Measurements from ENCODE around the gene ZNF611. TPM values are rescaled to one million over a fixed set of nuclear protein-coding genes. Genes with fewer than 3 reads are reported as not detected.
"Not testable (repeated sequence)": the region's sequence is repeated elsewhere in the genome, so short reads cannot be mapped to it uniquely, and the experiment has no call there.

Gene ZNF611
- total RNA-seq (2021) (18.0 to 22.4 TPM (median 19.9 TPM) in 3 replicates), Bru-seq, nascent RNA (percentile 75 among the genes with signal in this experiment)
- long read RNA-seq, experiment 1, full-length matches to known transcripts: 4 of 19 reads
- long read RNA-seq, experiment 1, partial matches to known transcripts: 3 of 19 reads
- long read RNA-seq, experiment 1, other reads (novel, unspliced or antisense): 12 of 19 reads
- long read RNA-seq, experiment 2, partial matches to known transcripts: 0 of 1 reads
- long read RNA-seq, experiment 2, other reads (novel, unspliced or antisense): 1 of 1 reads
- long read RNA-seq, experiment 3, partial matches to known transcripts: 0 of 5 reads
- long read RNA-seq, experiment 3, other reads (novel, unspliced or antisense): 5 of 5 reads

DNA sequence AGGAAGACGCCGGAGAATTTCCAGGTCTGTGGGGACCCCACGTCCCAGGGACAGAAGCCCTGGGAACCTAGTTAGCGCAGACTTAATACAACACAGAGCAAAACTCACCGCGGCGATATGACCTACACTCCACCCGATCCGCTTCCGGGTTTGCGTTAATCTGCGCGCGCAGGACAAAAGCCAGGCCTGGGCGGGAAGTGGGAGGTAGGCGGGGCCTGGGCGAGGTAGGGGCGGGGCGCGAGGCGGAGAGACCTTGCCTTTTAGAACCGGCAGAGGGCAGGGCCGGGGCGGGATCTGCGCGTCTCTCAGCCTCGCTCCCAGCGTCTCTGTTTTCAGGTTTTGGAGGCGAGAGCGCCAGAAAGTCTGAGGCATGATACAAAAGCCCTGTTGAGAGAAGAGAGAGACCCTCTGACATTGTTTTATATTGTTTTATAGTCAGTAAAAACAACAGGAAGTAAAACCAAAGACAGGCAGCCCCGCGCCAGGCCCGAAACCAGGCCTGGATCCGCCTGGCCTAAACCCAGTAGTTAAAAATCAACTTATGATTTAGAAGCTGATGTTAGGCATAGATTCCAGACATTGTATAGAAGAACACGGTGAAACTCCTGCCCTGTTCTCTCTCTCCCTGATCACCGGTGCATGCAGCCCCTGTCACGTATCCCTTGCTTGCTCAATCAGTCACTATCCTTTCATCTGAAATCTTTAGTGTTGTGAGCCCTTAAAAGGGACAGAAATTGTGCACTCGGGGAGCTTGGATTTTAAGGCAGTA, at the start of gene ZNF611:
Gene ZNF611, minus strand, starts transcription at position 152 of the 769 bp plus-strand sequence. CDS start 19,150 bp downstream, outside the sequence.
- peak; percentile 85 for ATAC-seq
- CTCF ChIA-PET: interaction anchor here (0.7 to 1.6 kb wide), 6 partner anchors 14 to 259 kb away, joined by 3 to 5 read pairs (median 4); partner anchors contain the start of gene ZNF816
- POLR2A ChIA-PET: interaction anchor here (1.1 kb wide), 1 partner anchor 208 kb away, joined by 3 read pairs; the partner anchor contains the start of gene ZNF808

DNA sequence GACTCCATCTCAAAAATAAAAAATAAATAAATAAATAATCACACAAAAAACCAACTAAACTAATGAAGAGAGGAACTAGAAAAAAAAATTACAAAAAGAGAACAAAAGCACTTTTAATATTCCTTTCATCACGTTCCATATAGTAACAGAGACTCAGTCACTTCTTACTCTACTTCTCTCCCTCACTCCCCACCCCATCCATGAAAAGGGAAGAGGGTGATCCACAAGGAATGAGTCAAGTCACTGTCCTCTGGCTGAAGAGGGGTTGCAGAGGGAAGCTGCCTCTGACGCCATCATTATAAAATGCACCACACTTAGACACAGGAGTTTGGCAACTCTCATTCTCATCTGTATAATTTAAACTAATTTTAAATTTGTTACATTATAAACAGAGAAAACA, 48.0 kb upstream of the ZNF611 start:
- H3K4me3 Mint-ChIP-seq; H3K27ac Mint-ChIP-seq; H3K9me3 Mint-ChIP-seq; POLR2A ChIA-PET; CTCF ChIA-PET; H3K36me3 Mint-ChIP-seq; DNase-seq (ENCODE audit: low spot score); ATAC-seq: not testable (repeated sequence)
- Mint-ChIP-seq H3K4me1 (peaks cover 13% of the 10 kb centered on the region), H3K27me3 (ENCODE audit: low read depth) (peaks cover 30% of the 10 kb centered on the region)

More for the DNA sequence above, at the start of gene ZNF611:
- peak; percentile 99 for DNase-seq (ENCODE audit: low spot score)
- Mint-ChIP-seq H3K27me3 (ENCODE audit: low read depth) (peaks cover 11% of the 10 kb centered on the region), H3K4me3 (peak within 1 kb of the TSS; percentile 89), H3K9me3 (peaks cover 6% of the 10 kb centered on the region; the same call in 1 of the 2 replicates), H3K36me3 (no peaks in the 10 kb centered on the region), H3K27ac (peak within 1 kb of the TSS; percentile 100), H3K4me1 (peaks cover 47% of the 10 kb centered on the region)
- TF ChIP-seq, protein P1, sequence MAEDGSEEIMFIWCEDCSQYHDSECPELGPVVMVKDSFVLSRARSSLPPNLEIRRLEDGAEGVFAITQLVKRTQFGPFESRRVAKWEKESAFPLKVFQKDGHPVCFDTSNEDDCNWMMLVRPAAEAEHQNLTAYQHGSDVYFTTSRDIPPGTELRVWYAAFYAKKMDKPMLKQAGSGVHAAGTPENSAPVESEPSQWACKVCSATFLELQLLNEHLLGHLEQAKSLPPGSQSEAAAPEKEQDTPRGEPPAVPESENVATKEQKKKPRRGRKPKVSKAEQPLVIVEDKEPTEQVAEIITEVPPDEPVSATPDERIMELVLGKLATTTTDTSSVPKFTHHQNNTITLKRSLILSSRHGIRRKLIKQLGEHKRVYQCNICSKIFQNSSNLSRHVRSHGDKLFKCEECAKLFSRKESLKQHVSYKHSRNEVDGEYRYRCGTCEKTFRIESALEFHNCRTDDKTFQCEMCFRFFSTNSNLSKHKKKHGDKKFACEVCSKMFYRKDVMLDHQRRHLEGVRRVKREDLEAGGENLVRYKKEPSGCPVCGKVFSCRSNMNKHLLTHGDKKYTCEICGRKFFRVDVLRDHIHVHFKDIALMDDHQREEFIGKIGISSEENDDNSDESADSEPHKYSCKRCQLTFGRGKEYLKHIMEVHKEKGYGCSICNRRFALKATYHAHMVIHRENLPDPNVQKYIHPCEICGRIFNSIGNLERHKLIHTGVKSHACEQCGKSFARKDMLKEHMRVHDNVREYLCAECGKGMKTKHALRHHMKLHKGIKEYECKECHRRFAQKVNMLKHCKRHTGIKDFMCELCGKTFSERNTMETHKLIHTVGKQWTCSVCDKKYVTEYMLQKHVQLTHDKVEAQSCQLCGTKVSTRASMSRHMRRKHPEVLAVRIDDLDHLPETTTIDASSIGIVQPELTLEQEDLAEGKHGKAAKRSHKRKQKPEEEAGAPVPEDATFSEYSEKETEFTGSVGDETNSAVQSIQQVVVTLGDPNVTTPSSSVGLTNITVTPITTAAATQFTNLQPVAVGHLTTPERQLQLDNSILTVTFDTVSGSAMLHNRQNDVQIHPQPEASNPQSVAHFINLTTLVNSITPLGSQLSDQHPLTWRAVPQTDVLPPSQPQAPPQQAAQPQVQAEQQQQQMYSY (CRISPR knock-in tag; IDR thresholded peaks at IDR 0.05): 0 out of 2 replicates have a peak, but pooled peaks have one; percentile 39
- TF ChIP-seq ZNF423 (CRISPR knock-in tag; IDR thresholded peaks at IDR 0.05) (no peak), HMGA2 (CRISPR knock-in tag; IDR thresholded peaks at IDR 0.05) (no peak), ZNF317 (CRISPR knock-in tag; IDR thresholded peaks at IDR 0.05; ENCODE audit: borderline replicate concordance, low read depth) (no peak), GRHL2 (CRISPR knock-in tag; IDR thresholded peaks at IDR 0.05; ENCODE audit: insufficient replicate concordance, severe bottlenecking) (no peak), TCF7 (CRISPR knock-in tag; IDR thresholded peaks at IDR 0.05; ENCODE audit: low read depth) (no peak), CREB1 (CRISPR knock-in tag; IDR thresholded peaks at IDR 0.05) (no peak), PRRX2 (CRISPR knock-in tag; IDR thresholded peaks at IDR 0.05) (no peak), SP1 (CRISPR knock-in tag; conservative IDR thresholded peaks at IDR 0.05) (peak; percentile 90)
- TF ChIP-seq, protein P2, sequence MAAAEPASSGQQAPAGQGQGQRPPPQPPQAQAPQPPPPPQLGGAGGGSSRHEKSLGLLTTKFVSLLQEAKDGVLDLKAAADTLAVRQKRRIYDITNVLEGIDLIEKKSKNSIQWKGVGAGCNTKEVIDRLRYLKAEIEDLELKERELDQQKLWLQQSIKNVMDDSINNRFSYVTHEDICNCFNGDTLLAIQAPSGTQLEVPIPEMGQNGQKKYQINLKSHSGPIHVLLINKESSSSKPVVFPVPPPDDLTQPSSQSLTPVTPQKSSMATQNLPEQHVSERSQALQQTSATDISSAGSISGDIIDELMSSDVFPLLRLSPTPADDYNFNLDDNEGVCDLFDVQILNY (CRISPR knock-in tag; IDR thresholded peaks at IDR 0.05): peak; percentile 89
- TF ChIP-seq, protein P3, sequence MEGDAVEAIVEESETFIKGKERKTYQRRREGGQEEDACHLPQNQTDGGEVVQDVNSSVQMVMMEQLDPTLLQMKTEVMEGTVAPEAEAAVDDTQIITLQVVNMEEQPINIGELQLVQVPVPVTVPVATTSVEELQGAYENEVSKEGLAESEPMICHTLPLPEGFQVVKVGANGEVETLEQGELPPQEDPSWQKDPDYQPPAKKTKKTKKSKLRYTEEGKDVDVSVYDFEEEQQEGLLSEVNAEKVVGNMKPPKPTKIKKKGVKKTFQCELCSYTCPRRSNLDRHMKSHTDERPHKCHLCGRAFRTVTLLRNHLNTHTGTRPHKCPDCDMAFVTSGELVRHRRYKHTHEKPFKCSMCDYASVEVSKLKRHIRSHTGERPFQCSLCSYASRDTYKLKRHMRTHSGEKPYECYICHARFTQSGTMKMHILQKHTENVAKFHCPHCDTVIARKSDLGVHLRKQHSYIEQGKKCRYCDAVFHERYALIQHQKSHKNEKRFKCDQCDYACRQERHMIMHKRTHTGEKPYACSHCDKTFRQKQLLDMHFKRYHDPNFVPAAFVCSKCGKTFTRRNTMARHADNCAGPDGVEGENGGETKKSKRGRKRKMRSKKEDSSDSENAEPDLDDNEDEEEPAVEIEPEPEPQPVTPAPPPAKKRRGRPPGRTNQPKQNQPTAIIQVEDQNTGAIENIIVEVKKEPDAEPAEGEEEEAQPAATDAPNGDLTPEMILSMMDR (IDR thresholded peaks at IDR 0.05): peak; percentile 38; the same call in 1 of the 2 replicates
- TF ChIP-seq, protein P4, sequence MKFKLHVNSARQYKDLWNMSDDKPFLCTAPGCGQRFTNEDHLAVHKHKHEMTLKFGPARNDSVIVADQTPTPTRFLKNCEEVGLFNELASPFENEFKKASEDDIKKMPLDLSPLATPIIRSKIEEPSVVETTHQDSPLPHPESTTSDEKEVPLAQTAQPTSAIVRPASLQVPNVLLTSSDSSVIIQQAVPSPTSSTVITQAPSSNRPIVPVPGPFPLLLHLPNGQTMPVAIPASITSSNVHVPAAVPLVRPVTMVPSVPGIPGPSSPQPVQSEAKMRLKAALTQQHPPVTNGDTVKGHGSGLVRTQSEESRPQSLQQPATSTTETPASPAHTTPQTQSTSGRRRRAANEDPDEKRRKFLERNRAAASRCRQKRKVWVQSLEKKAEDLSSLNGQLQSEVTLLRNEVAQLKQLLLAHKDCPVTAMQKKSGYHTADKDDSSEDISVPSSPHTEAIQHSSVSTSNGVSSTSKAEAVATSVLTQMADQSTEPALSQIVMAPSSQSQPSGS (CRISPR knock-in tag; IDR thresholded peaks at IDR 0.05; ENCODE audit: borderline replicate concordance, low read depth): no peak

Data from WTC11 (cell line).